ENCODE results near the gene CD81.
"Not testable (repeated sequence)": the region's sequence is repeated elsewhere in the genome, so short reads cannot be mapped to it uniquely, and the experiment has no call there.

- TF ChIP-seq, protein P1, sequence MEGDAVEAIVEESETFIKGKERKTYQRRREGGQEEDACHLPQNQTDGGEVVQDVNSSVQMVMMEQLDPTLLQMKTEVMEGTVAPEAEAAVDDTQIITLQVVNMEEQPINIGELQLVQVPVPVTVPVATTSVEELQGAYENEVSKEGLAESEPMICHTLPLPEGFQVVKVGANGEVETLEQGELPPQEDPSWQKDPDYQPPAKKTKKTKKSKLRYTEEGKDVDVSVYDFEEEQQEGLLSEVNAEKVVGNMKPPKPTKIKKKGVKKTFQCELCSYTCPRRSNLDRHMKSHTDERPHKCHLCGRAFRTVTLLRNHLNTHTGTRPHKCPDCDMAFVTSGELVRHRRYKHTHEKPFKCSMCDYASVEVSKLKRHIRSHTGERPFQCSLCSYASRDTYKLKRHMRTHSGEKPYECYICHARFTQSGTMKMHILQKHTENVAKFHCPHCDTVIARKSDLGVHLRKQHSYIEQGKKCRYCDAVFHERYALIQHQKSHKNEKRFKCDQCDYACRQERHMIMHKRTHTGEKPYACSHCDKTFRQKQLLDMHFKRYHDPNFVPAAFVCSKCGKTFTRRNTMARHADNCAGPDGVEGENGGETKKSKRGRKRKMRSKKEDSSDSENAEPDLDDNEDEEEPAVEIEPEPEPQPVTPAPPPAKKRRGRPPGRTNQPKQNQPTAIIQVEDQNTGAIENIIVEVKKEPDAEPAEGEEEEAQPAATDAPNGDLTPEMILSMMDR (IDR thresholded peaks at IDR 0.05; ENCODE audit: insufficient read depth, low read length, poor library complexity, severe bottlenecking) = not testable (repeated sequence)
- TF ChIP-seq EZH2phosphoT487 (conservative IDR thresholded peaks at IDR 0.05; ENCODE audit: low read length) = not testable (repeated sequence)
Observed at GRCh38 chr11:2333486-2334205, 43.5 kb upstream of the CD81 start.

Data from SU-DHL-6 (cell line).